ENCODE data around the gene CACNB4. TPM values are rescaled to one million over a fixed set of nuclear protein-coding genes. Genes with fewer than 3 reads are reported as not detected.

The CACNB4 gene
- polyA plus RNA-seq, 1 of the 3 experiments (the other 2 are of a cell fraction), result 0.18 TPM

- Histone ChIP-seq H3K4me2 (no peak overlapping the region), H3K27me3 (ENCODE audit: insufficient read depth) (peaks cover 12% of the 10 kb centered on the region), H3K4me1 (ENCODE audit: control insufficient read depth in 1 of 2, insufficient read depth in 2 of 2, low read depth in 1 of 2, low read length in 1 of 2) (peaks cover 0 to 4% of the 10 kb centered on the region in 2 experiments; a peak in 2 of 4 replicates), H3K9me3 (no peaks in the 10 kb centered on the region), H3K4me3 (ENCODE audit: low read depth in 2 of 2, low read length in 1 of 2) (no peak overlapping the region), H3K9ac (no peak overlapping the region), H3K79me2 (ENCODE audit: insufficient read depth) (no peaks in the 10 kb centered on the region), H3K36me3 (replicated peaks in 1 of 2; ENCODE audit: control insufficient read depth in 1 of 2, insufficient read depth in 2 of 2, low read length in 1 of 2) (no peaks in the 10 kb centered on the region), H3F3A (replicated peaks; ENCODE audit: insufficient read depth) (peaks cover 8% of the 10 kb centered on the region), H4K20me1 (ENCODE audit: insufficient read depth) (no peaks in the 10 kb centered on the region), H3K9me2 (no peaks in the 10 kb centered on the region), H2AFZ (ENCODE audit: low read depth) (no peak overlapping the region), H3K27ac (ENCODE audit: low read depth in 2 of 2, low read length in 1 of 2) (no peak overlapping the region)
- TF ChIP-seq CTCF (IDR thresholded peaks at IDR 0.05), result no peak
- TF ChIP-seq SIN3A (IDR thresholded peaks at IDR 0.05; ENCODE audit: borderline replicate concordance, low read depth, low read length), result no peak
- TF ChIP-seq NRF1 (IDR thresholded peaks at IDR 0.05; ENCODE audit: low read depth, low read length), result no peak
- TF ChIP-seq PBX3 (IDR thresholded peaks at IDR 0.05), result no peak
- TF ChIP-seq REST (IDR thresholded peaks at IDR 0.05; ENCODE audit: low read depth, low read length), result no peak
- TF ChIP-seq EP300 (IDR thresholded peaks at IDR 0.05; ENCODE audit: borderline replicate concordance in 1 of 2, low read depth in 1 of 2, low read length in 1 of 2), result no peak
- no peak for TF ChIP-seq RFX5 (IDR thresholded peaks at IDR 0.05; ENCODE audit: low read length)
- TF ChIP-seq GABPA (IDR thresholded peaks at IDR 0.05; ENCODE audit: low read depth), result no peak
- TF ChIP-seq FOSL2 (IDR thresholded peaks at IDR 0.05; ENCODE audit: borderline replicate concordance, low read depth), result no peak
- ChIA-PET POLR2A (no interaction called here), CTCF (no interaction called here)
- WGBS (ENCODE audit: low lambda C conversion rate), result 66% methylated on average over 6 of the region's 6 CpGs
- no peak for DNase-seq
Observed at GRCh38 chr2:152050915-152051314, 47.9 kb downstream of the CACNB4 start.

- peaks cover 12% of the 10 kb centered on the region for H3K27me3 ChIP-seq (ENCODE audit: insufficient read depth)
- CTCF ChIA-PET, result interaction anchor here (1.4 to 3.3 kb wide), 2 partner anchors 13 to 26 kb away, joined by 4 to 26 read pairs; no protein-coding TSS in a partner anchor
- H3K4me1 ChIP-seq (ENCODE audit: control insufficient read depth in 1 of 2, insufficient read depth in 2 of 2, low read depth in 1 of 2, low read length in 1 of 2), result peaks cover 0 to 4% of the 10 kb centered on the region in 2 experiments; a peak in 2 of 4 replicates
Observed at GRCh38 chr2:152050341-152050740, 48.5 kb downstream of the CACNB4 start.

More at GRCh38 chr2:152050341-152050740, 48.5 kb downstream of the CACNB4 start:
- WGBS (ENCODE audit: low lambda C conversion rate), result 54% methylated on average over 3 of the region's 3 CpGs
- H3K9me3 ChIP-seq, result no peaks in the 10 kb centered on the region
- no peaks in the 10 kb centered on the region for H3K79me2 ChIP-seq (ENCODE audit: insufficient read depth)
- peaks cover 7% of the 10 kb centered on the region for H3F3A ChIP-seq (replicated peaks; ENCODE audit: insufficient read depth)
- no peak overlapping the region for H3K4me3 ChIP-seq (ENCODE audit: low read depth in 2 of 2, low read length in 1 of 2)
- no peak overlapping the region for H2AFZ ChIP-seq (ENCODE audit: low read depth)
- POLR2A ChIA-PET, result no interaction called here
- H3K36me3 ChIP-seq (replicated peaks in 1 of 2; ENCODE audit: control insufficient read depth in 1 of 2, insufficient read depth in 2 of 2, low read length in 1 of 2), result no peaks in the 10 kb centered on the region
- H3K9me2 ChIP-seq, result no peaks in the 10 kb centered on the region
- H3K9ac ChIP-seq, result no peak overlapping the region
- no peaks in the 10 kb centered on the region for H4K20me1 ChIP-seq (ENCODE audit: insufficient read depth)
- H3K27ac ChIP-seq (ENCODE audit: low read depth in 2 of 2, low read length in 1 of 2), result no peak overlapping the region
- H3K4me2 ChIP-seq, result no peak overlapping the region
- TF ChIP-seq RAD21 (IDR thresholded peaks at IDR 0.05; ENCODE audit: low read length) (no peak), NRF1 (IDR thresholded peaks at IDR 0.05; ENCODE audit: low read depth, low read length) (no peak), GABPA (IDR thresholded peaks at IDR 0.05; ENCODE audit: low read depth) (no peak)
- no peak for DNase-seq

All from SK-N-SH (cell line).